CD4-positive, alpha-beta T cell (primary cell): Measurements from ENCODE around the gene SHCBP1L. TPM values are rescaled to one million over a fixed set of nuclear protein-coding genes. Genes with fewer than 3 reads are reported as not detected.
A peak's percentile ranks its signal among the peaks of the same experiment; 100 is the strongest.

Source experiments
- ATAC-seq: fragments of 200-7000 bp; cut with Tn5 transposase; one replicate; pipeline ENCODE4 v1.10.0; 2022; ENCODE audit warnings: mild to moderate bottlenecking; ENCODE audit not compliant: poor library complexity
- CTCF ChIA-PET: fragments of 350-600 bp; sonication (Branson Sonifier 250); formaldehyde crosslinking; loops from one replicate; lab custom pipeline; 2021; ENCODE audit warnings: antibody characterized with exemption, inconsistent platforms; lab: Charles Lee
- POLR2A ChIA-PET: fragments of 350-600 bp; sonication (Branson Sonifier 250); formaldehyde crosslinking; loops from one replicate; lab custom pipeline; 2021; ENCODE audit warnings: antibody characterized with exemption, inconsistent platforms; lab: Charles Lee
- DNase-seq, 14 experiments: peaks; one replicate each; pipeline ENCODE4 v3.0.0-alpha.2; 2013 to 2020; ENCODE audit warnings: mixed read lengths in 2 of 14
- H3K27ac ChIP-seq, 2 donors: one replicate each; pipeline versions ENCODE4 v1.5.1 to v1.7.0; 2013; ENCODE audit warnings: low read length in 2 of 2, low read depth in 1 of 2, mild to moderate bottlenecking in 1 of 2
- H3K27me3 ChIP-seq, 2 experiments: 1 replicate in 1 of 2; 2 replicates in 1 of 2; pipeline versions ENCODE4 v1.6.1 to v1.7.0; 2013; ENCODE audit warnings: low read length in 2 of 2, control low read depth in 1 of 2, mild to moderate bottlenecking in 1 of 2, moderate library complexity in 1 of 2; ENCODE audit not compliant: insufficient read depth in 2 of 2, control insufficient read depth in 1 of 2
- H3K36me3 ChIP-seq: one replicate; pipeline ENCODE4 v1.6.1; 2013; ENCODE audit warnings: low read length, control low read depth; ENCODE audit not compliant: insufficient read depth
- H3K4me1 ChIP-seq: one replicate; pipeline ENCODE4 v1.6.1; 2013; ENCODE audit warnings: low read length, control low read depth; ENCODE audit not compliant: insufficient read depth
- H3K4me3 ChIP-seq: one replicate; pipeline ENCODE4 v1.5.1; 2013; ENCODE audit warnings: mild to moderate bottlenecking, low read length, moderate library complexity
- H3K9me3 ChIP-seq, 2 experiments: 1 replicate in 1 of 2; 2 replicates in 1 of 2; pipeline versions ENCODE4 v1.6.1 to v1.7.0; 2013; ENCODE audit warnings: low read length in 2 of 2, mild to moderate bottlenecking in 2 of 2, control low read depth in 1 of 2, moderate library complexity in 1 of 2; ENCODE audit not compliant: control insufficient read depth in 1 of 2, insufficient read depth in 1 of 2
- H3K27ac Mint-ChIP-seq: one replicate; pipeline ENCODE4 v1.8.0; 2020; ENCODE audit warnings: mixed read lengths
- H3K27me3 Mint-ChIP-seq: one replicate; pipeline ENCODE4 v1.8.0; 2021; ENCODE audit warnings: mixed read lengths
- H3K36me3 Mint-ChIP-seq: one replicate; pipeline ENCODE4 v1.8.0; 2021; ENCODE audit warnings: low read depth, mixed read lengths
- H3K4me1 Mint-ChIP-seq: one replicate; pipeline ENCODE4 v1.8.0; 2021; ENCODE audit warnings: low read depth, mixed read lengths
- H3K4me3 Mint-ChIP-seq: one replicate; pipeline ENCODE4 v1.8.0; 2020; ENCODE audit warnings: mild to moderate bottlenecking, mixed read lengths
- H3K9me3 Mint-ChIP-seq: one replicate; pipeline ENCODE4 v1.8.0; 2020; ENCODE audit warnings: mixed read lengths
- intact Hi-C, 2 experiments: fragments of 100-400 bp; cut with DNase I in 1 of 2; cut with micrococcal nuclease in 1 of 2; formaldehyde crosslinking; loops; one replicate each; pipeline versions ENCODE4 v1.15.1 to v1.9.0; 2023 to 2025; cut with DNase I, micrococcal nuclease
- total RNA-seq, 174 experiments: library from RNA in 2 of 174; stranded (reverse) in 2 of 174; gene quantifications; one replicate each; pipeline ENCODE4 v1.2.3 and lab custom pipeline; 2021 to 2026
- TF ChIP-seq, protein P1 (sequence below): fragments of 200-600 bp; IDR thresholded peaks from one replicate; pipeline ENCODE4 v1.8.0; 2022; ENCODE audit warnings: antibody characterized with exemption, mild to moderate bottlenecking

The SHCBP1L gene
- total RNA-seq, 2 experiments from 2014 or later: not detected

DNA sequence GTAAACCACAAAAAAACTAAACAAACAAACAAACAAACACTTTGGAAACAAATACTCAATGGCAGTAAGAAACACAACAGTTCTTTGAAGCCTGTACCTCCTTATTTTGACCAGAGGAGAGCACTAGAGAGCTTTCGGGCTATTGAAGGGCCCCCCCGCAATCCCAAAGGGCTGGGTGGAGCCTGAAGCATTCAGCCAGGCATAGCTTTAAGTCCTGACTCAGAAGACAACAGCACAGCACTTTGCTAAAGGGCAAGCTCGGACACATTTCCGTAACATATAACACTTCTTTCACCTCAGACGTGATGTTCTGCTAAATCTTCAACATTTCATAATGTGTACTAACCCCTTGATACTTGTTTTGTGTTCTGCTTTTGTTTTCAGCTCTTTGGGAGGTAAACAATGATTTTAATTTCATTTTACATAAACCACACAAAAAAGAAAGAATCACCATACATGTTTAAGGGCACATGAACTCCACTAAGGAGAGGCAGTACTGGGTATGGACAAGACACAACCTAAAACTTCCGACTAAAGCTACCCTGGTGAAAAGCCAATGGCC, 9.7 kb upstream of the SHCBP1L start:
- H3K27me3 Mint-ChIP-seq: peaks cover 22% of the 10 kb centered on the region
- ChIA-PET POLR2A (no interaction called here), CTCF (no interaction called here)
- TF ChIP-seq, protein P1, sequence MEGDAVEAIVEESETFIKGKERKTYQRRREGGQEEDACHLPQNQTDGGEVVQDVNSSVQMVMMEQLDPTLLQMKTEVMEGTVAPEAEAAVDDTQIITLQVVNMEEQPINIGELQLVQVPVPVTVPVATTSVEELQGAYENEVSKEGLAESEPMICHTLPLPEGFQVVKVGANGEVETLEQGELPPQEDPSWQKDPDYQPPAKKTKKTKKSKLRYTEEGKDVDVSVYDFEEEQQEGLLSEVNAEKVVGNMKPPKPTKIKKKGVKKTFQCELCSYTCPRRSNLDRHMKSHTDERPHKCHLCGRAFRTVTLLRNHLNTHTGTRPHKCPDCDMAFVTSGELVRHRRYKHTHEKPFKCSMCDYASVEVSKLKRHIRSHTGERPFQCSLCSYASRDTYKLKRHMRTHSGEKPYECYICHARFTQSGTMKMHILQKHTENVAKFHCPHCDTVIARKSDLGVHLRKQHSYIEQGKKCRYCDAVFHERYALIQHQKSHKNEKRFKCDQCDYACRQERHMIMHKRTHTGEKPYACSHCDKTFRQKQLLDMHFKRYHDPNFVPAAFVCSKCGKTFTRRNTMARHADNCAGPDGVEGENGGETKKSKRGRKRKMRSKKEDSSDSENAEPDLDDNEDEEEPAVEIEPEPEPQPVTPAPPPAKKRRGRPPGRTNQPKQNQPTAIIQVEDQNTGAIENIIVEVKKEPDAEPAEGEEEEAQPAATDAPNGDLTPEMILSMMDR: no peak
- no peak overlapping the region for H3K27ac Mint-ChIP-seq
- H3K27me3 ChIP-seq: peaks cover 0 to 5% of the 10 kb centered on the region in 2 experiments
- H3K4me3 ChIP-seq: no peak overlapping the region
- H3K9me3 Mint-ChIP-seq: no peaks in the 10 kb centered on the region
- peak; percentile 77 for ATAC-seq
- H3K36me3 Mint-ChIP-seq: no peaks in the 10 kb centered on the region
- intact Hi-C loops: loop anchor here in 1 of 2 experiments (2.0 kb wide), 1 partner anchor 660 kb away; no protein-coding TSS in a partner anchor
- no peak overlapping the region for H3K27ac ChIP-seq
- H3K4me1 ChIP-seq: no peaks in the 10 kb centered on the region
- peaks cover 0 to 4% of the 10 kb centered on the region in 2 experiments for H3K9me3 ChIP-seq
- peak in 4 of 14 experiments; percentile 19 to 48 (median 24) for DNase-seq
- H3K4me3 Mint-ChIP-seq: no peak overlapping the region
- no peaks in the 10 kb centered on the region for H3K4me1 Mint-ChIP-seq
- H3K36me3 ChIP-seq: no peaks in the 10 kb centered on the region

DNA sequence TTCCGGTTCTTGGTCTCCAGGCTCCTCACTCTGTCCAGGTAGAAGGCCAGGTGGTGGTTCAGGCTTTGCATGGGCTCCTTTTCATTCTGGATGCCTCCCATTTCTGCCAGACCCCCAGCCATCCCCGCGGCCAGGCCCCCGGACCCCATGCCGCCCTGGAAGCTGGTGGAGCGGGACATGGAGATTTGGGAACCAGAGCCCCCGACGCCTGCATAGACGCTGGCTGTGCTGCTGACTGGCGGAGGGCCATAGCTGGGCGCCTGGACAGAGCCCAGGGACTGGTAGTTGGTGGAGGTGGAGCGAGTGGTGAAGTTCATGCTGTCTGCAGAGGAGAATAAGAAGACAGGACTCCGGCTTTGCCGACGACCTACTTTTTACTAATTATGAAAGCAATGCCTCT, 7.1 kb upstream of the SHCBP1L start:
- H3K4me1 ChIP-seq: no peaks in the 10 kb centered on the region
- intact Hi-C loops: no loop called here
- no peak for ATAC-seq
- no peak overlapping the region for H3K4me3 Mint-ChIP-seq
- H3K9me3 ChIP-seq: peaks cover 0 to 10% of the 10 kb centered on the region in 2 experiments
- H3K36me3 Mint-ChIP-seq: no peaks in the 10 kb centered on the region
- no peaks in the 10 kb centered on the region for H3K36me3 ChIP-seq
- H3K27ac Mint-ChIP-seq: no peak overlapping the region
- DNase-seq: no peak
- no peak overlapping the region for H3K27ac ChIP-seq
- no peaks in the 10 kb centered on the region for H3K4me1 Mint-ChIP-seq
- no peak overlapping the region for H3K4me3 ChIP-seq
- POLR2A ChIA-PET: no interaction called here
- CTCF ChIA-PET: no interaction called here
- H3K9me3 Mint-ChIP-seq: no peaks in the 10 kb centered on the region
- peaks cover 0 to 4% of the 10 kb centered on the region in 2 experiments for H3K27me3 ChIP-seq
- H3K27me3 Mint-ChIP-seq: peaks cover 42% of the 10 kb centered on the region
- TF ChIP-seq, protein P1: no peak

DNA sequence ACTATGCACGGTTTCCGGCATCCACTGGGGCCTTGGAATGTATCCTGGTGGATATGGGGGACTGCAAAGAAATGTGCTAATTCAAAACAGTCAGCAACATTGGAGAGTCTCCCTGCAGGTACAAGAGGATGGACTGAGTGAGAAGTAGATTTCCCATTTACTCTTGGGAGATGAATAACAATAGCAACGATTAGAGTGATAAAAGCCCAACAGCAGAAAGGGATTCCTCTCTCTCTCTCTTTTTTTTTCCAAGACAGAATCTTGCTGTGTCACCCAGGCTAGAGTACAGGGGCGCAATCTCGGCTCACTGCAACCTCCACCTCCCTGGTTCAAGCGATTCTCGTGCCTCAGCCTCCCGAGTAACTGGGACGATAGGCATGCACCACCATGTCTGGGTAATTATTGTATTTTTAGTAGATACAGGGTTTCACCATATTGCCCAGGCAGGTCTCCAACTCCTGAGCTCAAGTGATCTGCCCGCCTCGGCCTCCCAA, 5.0 kb upstream of the SHCBP1L start:
- Mint-ChIP-seq H3K27me3 (peaks cover 56% of the 10 kb centered on the region), H3K27ac (no peak overlapping the region), H3K9me3 (no peaks in the 10 kb centered on the region), H3K36me3 (no peaks in the 10 kb centered on the region), H3K4me3 (no peak overlapping the region), H3K4me1 (no peaks in the 10 kb centered on the region)
- intact Hi-C loops: no loop called here
- no peaks in the 10 kb centered on the region for H3K4me1 ChIP-seq
- ChIA-PET POLR2A (no interaction called here), CTCF (no interaction called here)
- ATAC-seq: no peak
- H3K9me3 ChIP-seq: peaks cover 0 to 15% of the 10 kb centered on the region in 2 experiments
- peaks cover 9 to 17% of the 10 kb centered on the region in 2 experiments for H3K27me3 ChIP-seq
- H3K36me3 ChIP-seq: no peaks in the 10 kb centered on the region
- TF ChIP-seq, protein P1: no peak
- no peak for DNase-seq
- no peak overlapping the region for H3K4me3 ChIP-seq
- no peak overlapping the region for H3K27ac ChIP-seq
